Osteoblast (primary cell): ENCODE measurements around the gene CSNK2A1. TPM values are rescaled to one million over a fixed set of nuclear protein-coding genes. Genes with fewer than 3 reads are reported as not detected.

Source experiments
- DNase-seq: peaks from one replicate; pipeline ENCODE4 v3.0.0; 2011; ENCODE audit warnings: low spot score, mixed read lengths; ENCODE audit not compliant: insufficient read length; ENCODE audit errors: missing footprints
- H2AFZ ChIP-seq: 2 replicates; pipeline ENCODE4 v1.6.0; 2011; ENCODE audit warnings: mild to moderate bottlenecking, low read length
- H3K27ac ChIP-seq: 2 replicates; pipeline ENCODE4 v1.5.1; 2011; ENCODE audit warnings: mild to moderate bottlenecking, low read depth, low read length, moderate library complexity
- H3K27me3 ChIP-seq: 2 replicates; pipeline ENCODE4 v1.6.0; 2012; ENCODE audit warnings: mild to moderate bottlenecking, control low read depth, inconsistent platforms, low read length, moderate library complexity; ENCODE audit not compliant: insufficient read depth
- H3K36me3 ChIP-seq: 2 replicates; pipeline ENCODE4 v1.5.1; 2011; ENCODE audit warnings: mild to moderate bottlenecking, low read length, control low read depth, moderate library complexity; ENCODE audit not compliant: insufficient read depth
- H3K4me1 ChIP-seq: 2 replicates; pipeline ENCODE4 v1.5.1; 2011; ENCODE audit warnings: mild to moderate bottlenecking, low read length, control low read depth, moderate library complexity; ENCODE audit not compliant: insufficient read depth
- H3K4me2 ChIP-seq: 2 replicates; pipeline ENCODE4 v1.6.0; 2011; ENCODE audit warnings: mild to moderate bottlenecking, low read length; ENCODE audit not compliant: insufficient read depth
- H3K4me3 ChIP-seq: fragments of 200-600 bp; sonication (generic); 3 replicates; pipeline ENCODE4 v1.5.1; 2012; ENCODE audit warnings: mild to moderate bottlenecking, low read length, inconsistent platforms; ENCODE audit not compliant: insufficient read depth
- H3K79me2 ChIP-seq: 2 replicates; pipeline ENCODE4 v1.6.0; 2012; ENCODE audit warnings: mild to moderate bottlenecking, low read length, control low read depth, inconsistent platforms; ENCODE audit not compliant: insufficient read depth
- H3K9me3 ChIP-seq: 2 replicates; pipeline ENCODE4 v1.5.1; 2011; ENCODE audit warnings: low read depth, low read length, control low read depth
- H4K20me1 ChIP-seq: 2 replicates; pipeline ENCODE4 v1.6.0; 2012; ENCODE audit warnings: mild to moderate bottlenecking, low read length, control low read depth; ENCODE audit not compliant: insufficient read depth
- total RNA-seq: library from RNA; depleted of rRNA; stranded (reverse); fragments of >200 nt; gene quantifications from 2 replicates; pipeline ENCODE4 v1.2.3, GENCODE V29; 2012
- TF ChIP-seq, protein P1 (sequence below): IDR thresholded peaks from 2 replicates; pipeline ENCODE4 v1.5.1; 2011; ENCODE audit warnings: mild to moderate bottlenecking, low read depth, low read length, moderate library complexity; ENCODE audit errors: extremely low read depth

The CSNK2A1 gene
- total RNA-seq, 1 donor: 82.9 TPM

DNA sequence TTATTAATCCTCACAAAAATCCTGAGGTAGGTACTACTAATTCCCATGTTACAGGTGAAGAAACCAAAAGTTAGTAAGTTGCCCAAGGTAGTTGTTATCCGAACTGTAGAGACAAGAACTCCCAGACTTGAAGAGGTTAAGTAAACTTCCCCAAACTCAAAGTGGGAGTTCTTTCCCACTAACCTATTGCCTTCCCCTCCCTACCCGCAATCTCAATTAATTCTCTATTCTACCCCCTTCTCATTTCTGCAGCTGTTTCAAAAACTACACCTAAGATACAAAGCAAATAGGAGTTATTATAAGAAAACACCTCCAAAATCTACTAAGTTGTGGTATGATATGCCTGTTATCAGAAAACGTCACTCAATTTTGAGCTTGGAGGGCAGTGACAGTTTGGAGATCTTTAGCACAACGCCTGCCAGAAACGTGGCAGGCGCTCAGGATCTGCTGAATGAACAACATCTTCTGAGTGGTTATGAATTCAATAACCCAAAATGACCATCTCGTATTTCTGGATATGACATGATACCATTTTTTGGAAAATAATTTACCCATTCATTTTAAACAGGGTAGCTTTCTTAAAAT is 7.1 kb downstream of the CSNK2A1 start:
- H3K4me2 ChIP-seq: peak overlapping the region; percentile 5
- H3K27me3 ChIP-seq: no peaks in the 10 kb centered on the region
- no peak for DNase-seq
- no peak overlapping the region for H3K4me3 ChIP-seq
- peaks cover 4% of the 10 kb centered on the region for H3K36me3 ChIP-seq
- H2AFZ ChIP-seq: no peak overlapping the region
- peaks cover 92% of the 10 kb centered on the region for H4K20me1 ChIP-seq
- H3K9me3 ChIP-seq: no peaks in the 10 kb centered on the region
- peaks cover 29% of the 10 kb centered on the region for H3K4me1 ChIP-seq
- H3K27ac ChIP-seq: no peak overlapping the region
- peaks cover 99% of the 10 kb centered on the region for H3K79me2 ChIP-seq
- TF ChIP-seq, protein P1, sequence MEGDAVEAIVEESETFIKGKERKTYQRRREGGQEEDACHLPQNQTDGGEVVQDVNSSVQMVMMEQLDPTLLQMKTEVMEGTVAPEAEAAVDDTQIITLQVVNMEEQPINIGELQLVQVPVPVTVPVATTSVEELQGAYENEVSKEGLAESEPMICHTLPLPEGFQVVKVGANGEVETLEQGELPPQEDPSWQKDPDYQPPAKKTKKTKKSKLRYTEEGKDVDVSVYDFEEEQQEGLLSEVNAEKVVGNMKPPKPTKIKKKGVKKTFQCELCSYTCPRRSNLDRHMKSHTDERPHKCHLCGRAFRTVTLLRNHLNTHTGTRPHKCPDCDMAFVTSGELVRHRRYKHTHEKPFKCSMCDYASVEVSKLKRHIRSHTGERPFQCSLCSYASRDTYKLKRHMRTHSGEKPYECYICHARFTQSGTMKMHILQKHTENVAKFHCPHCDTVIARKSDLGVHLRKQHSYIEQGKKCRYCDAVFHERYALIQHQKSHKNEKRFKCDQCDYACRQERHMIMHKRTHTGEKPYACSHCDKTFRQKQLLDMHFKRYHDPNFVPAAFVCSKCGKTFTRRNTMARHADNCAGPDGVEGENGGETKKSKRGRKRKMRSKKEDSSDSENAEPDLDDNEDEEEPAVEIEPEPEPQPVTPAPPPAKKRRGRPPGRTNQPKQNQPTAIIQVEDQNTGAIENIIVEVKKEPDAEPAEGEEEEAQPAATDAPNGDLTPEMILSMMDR: no peak

DNA sequence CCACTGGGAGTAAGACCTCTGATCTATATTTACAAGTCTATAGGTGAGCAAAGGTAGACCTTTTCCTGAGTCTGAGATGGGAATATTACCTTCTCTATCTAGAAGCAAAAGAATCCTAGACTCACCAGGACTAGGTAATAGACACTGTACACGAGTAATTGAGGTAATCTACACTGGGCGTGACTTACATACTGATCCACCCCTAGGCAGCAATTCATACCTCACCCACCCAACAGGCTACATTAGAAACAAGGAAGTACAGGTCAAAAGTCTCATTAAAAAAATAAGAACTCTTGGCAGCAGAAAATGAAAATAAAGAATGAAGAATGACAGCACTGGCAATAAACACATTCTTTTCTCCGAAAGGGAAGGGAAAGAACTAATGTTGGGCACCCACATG is 7.6 kb downstream of the CSNK2A1 start:
- TF ChIP-seq, protein P1: no peak
- no peak overlapping the region for H2AFZ ChIP-seq
- H3K27ac ChIP-seq: no peak overlapping the region
- H3K79me2 ChIP-seq: peaks cover 99% of the 10 kb centered on the region
- peak overlapping the region; percentile 9 for H3K4me2 ChIP-seq
- no peaks in the 10 kb centered on the region for H3K9me3 ChIP-seq
- peaks cover 4% of the 10 kb centered on the region for H3K36me3 ChIP-seq
- peaks cover 88% of the 10 kb centered on the region for H4K20me1 ChIP-seq
- no peaks in the 10 kb centered on the region for H3K27me3 ChIP-seq
- no peak overlapping the region for H3K4me3 ChIP-seq
- peaks cover 29% of the 10 kb centered on the region for H3K4me1 ChIP-seq
- DNase-seq: no peak

DNA sequence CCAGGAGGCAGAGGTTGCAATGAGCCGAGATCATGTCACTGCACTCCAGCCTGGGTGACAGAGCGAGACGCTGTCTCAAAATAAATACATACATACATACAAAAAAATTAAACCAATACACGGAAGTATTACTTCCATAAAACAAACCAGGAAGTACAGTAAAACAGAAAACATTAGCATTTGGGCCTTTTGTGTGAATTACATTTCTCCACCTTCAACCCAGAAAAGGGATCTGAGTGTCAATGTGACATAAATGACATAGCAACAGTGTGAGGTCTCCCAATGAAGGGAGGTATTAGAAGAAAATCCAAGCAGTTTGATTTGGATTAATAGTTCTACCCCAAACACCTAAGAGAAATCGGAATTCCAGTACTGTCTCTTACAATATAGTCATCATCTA is 10.1 kb downstream of the CSNK2A1 start:
- H3K4me2 ChIP-seq: no peak overlapping the region
- peaks cover 86% of the 10 kb centered on the region for H4K20me1 ChIP-seq
- DNase-seq: no peak
- no peaks in the 10 kb centered on the region for H3K9me3 ChIP-seq
- no peak overlapping the region for H3K4me3 ChIP-seq
- TF ChIP-seq, protein P1: no peak
- H3K27ac ChIP-seq: no peak overlapping the region
- H3K27me3 ChIP-seq: no peaks in the 10 kb centered on the region
- H3K36me3 ChIP-seq: no peaks in the 10 kb centered on the region
- no peak overlapping the region for H2AFZ ChIP-seq
- peaks cover 22% of the 10 kb centered on the region for H3K4me1 ChIP-seq
- peaks cover 98% of the 10 kb centered on the region for H3K79me2 ChIP-seq

DNA sequence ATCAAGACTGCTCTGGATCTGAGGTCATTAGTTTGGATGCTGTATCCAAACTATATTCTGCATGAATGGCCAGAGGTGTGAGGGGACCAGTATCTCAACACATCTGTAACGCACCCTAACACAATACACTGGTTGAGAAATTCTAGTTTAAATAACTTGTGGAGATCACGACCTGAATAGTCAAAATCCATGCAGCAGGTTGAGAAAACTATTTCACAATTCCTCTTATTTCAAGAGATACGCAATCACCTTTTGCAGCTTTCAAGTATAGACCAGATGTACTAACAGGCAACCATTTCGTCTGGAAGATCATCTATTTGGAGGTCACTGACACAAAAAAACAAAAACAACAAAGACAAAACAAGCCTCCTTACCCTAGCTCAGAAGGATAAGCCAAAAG is 11.1 kb downstream of the CSNK2A1 start:
- no peak overlapping the region for H2AFZ ChIP-seq
- DNase-seq: no peak
- H3K27ac ChIP-seq: no peak overlapping the region
- H3K36me3 ChIP-seq: peaks cover 3% of the 10 kb centered on the region
- H3K79me2 ChIP-seq: peaks cover 98% of the 10 kb centered on the region
- no peak overlapping the region for H3K4me3 ChIP-seq
- H4K20me1 ChIP-seq: peaks cover 85% of the 10 kb centered on the region
- no peak overlapping the region for H3K4me2 ChIP-seq
- TF ChIP-seq, protein P1: no peak
- H3K9me3 ChIP-seq: no peaks in the 10 kb centered on the region
- H3K27me3 ChIP-seq: no peaks in the 10 kb centered on the region
- peaks cover 22% of the 10 kb centered on the region for H3K4me1 ChIP-seq
